RWPE1 (cell line): ENCODE measurements around the gene CALN1.

Experiments
- CTCF ChIA-PET: fragments of 350-600 bp; sonication (Branson Sonifier 250); formaldehyde crosslinking; extraction: SDS; loops from one replicate; lab custom pipeline; 2021; lab: Yijun Ruan, JAX
- POLR2A ChIA-PET: fragments of 400-600 bp; formaldehyde crosslinking; extraction: SDS; loops from one replicate; lab custom pipeline; 2020; ENCODE audit warnings: antibody characterized with exemption; ENCODE audit not compliant: low non-redundant PET; lab: Yijun Ruan, JAX
- DNase-seq: peaks from one replicate; pipeline ENCODE4 v3.0.0; 2012; ENCODE audit warnings: low spot score
- H3K27ac ChIP-seq: fragments of 450-650 bp; 2 replicates; pipeline ENCODE4 v1.5.1; 2017
- TF ChIP-seq, protein P1 (sequence below): fragments of 450-650 bp; conservative IDR thresholded peaks from 2 replicates; pipeline ENCODE4 v1.5.1; 2017; ENCODE audit warnings: low read depth, mild to moderate bottlenecking

The CALN1 gene

DNA sequence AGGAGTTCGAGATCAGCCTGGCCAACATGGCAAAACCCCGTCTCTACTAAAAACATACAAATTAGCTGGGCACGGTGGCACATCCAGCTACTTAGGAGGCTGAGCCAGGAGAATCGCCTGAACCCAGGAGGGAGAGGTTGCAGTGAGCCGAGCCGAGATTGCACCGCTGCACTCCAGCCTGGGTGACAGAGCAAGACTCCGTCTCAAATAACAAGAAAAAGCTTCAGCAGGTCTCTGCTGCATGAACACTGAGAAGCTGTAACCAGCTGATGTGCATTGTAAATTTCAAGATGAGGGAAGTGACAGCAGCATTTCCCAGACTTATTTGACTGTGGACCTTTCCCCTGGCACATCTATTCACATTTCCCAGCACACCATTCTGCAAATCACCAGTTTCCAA is 222.0 kb downstream of the CALN1 start:
- no peak overlapping the region for H3K27ac ChIP-seq
- ChIA-PET POLR2A (no interaction called here), CTCF (interaction anchor here (0.6 kb wide), 1 partner anchor 8 kb away, joined by 4 read pairs; no protein-coding TSS in a partner anchor)
- TF ChIP-seq, protein P1, sequence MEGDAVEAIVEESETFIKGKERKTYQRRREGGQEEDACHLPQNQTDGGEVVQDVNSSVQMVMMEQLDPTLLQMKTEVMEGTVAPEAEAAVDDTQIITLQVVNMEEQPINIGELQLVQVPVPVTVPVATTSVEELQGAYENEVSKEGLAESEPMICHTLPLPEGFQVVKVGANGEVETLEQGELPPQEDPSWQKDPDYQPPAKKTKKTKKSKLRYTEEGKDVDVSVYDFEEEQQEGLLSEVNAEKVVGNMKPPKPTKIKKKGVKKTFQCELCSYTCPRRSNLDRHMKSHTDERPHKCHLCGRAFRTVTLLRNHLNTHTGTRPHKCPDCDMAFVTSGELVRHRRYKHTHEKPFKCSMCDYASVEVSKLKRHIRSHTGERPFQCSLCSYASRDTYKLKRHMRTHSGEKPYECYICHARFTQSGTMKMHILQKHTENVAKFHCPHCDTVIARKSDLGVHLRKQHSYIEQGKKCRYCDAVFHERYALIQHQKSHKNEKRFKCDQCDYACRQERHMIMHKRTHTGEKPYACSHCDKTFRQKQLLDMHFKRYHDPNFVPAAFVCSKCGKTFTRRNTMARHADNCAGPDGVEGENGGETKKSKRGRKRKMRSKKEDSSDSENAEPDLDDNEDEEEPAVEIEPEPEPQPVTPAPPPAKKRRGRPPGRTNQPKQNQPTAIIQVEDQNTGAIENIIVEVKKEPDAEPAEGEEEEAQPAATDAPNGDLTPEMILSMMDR: no peak
- DNase-seq: no peak

DNA sequence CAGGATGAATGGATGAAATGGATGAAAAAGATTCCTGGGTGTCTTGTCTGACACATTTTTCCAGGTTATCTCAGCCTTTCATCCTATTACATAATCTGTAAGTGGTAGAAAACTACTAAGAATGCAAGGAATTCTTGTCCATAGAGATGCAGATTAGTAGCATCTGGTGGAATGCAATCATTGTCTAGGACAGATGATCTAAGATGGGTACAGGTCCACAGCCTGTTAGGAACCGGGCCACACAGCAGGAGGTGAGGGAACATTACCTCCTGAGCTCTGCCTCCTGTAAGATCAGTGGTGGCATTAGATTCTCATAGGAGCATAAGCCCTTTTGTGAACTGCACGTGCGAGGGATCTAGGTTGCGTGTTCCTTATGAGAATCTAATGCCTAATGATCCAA is 225.0 kb downstream of the CALN1 start:
- ChIA-PET CTCF (no interaction called here), POLR2A (no interaction called here)
- DNase-seq: no peak
- H3K27ac ChIP-seq: no peak overlapping the region
- TF ChIP-seq, protein P1: no peak

DNA sequence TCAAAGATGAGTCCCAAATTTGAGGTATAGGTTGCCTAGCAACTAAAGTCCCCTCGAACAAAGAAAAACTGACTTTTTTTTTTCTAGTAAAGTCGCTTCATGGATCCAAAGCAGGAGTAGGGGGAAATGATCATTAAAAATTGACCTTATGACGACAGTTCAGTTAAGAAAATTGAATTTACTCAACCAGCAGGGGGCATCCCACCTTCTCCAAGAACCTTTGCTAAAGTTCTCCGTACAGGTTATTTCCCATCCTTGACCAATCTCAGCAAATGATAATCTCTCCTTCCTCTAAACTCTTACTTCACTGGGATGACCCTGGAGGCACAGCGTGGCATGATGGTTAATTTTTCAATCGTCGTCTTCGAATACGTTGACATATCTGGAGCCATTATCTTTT is 228.3 kb downstream of the CALN1 start:
- ChIA-PET POLR2A (no interaction called here), CTCF (no interaction called here)
- H3K27ac ChIP-seq: no peak overlapping the region
- TF ChIP-seq, protein P1: no peak
- no peak for DNase-seq

DNA sequence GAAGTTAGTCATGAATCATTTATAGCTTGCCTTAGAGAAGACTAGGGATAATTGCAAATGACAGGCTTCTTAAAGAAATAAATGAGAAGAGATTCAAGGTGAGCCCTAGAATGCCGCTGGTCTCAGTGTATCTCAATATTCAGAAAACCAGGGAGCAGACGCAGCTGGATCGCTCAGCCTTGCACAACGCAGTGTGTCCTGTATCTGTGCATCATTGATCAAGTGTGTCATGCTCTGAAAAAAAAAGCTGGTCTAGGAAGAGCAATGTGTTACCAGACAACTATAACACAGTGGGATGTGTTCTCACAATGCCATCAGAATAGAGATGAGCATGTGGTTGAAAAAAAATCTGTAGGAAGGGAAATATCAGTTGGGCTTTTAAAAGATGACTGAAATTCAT is 230.1 kb downstream of the CALN1 start:
- POLR2A ChIA-PET: no interaction called here
- CTCF ChIA-PET: no interaction called here
- no peak for DNase-seq
- TF ChIP-seq, protein P1: no peak
- H3K27ac ChIP-seq: no peak overlapping the region

DNA sequence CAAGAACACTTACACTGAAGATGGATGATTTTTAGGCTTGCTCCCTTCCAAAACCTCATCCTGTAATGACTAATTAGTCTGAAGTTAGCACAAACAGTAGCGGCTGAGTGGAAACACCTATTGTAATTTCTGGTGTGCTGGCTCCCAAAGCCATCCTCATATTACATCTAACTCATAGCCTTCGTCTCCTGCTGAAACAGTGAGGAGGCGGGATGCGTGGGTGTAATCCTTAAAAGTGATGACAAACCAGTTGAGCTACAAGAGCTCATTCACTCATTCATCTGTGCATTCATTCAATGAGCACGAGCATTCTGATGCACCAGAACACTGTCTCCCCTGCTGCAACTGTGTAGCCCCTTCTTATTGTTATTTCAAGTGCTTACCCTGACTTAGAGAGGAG is 235.3 kb downstream of the CALN1 start:
- no peak for DNase-seq
- TF ChIP-seq, protein P1: no peak
- CTCF ChIA-PET: no interaction called here
- no peak overlapping the region for H3K27ac ChIP-seq
- POLR2A ChIA-PET: no interaction called here

DNA sequence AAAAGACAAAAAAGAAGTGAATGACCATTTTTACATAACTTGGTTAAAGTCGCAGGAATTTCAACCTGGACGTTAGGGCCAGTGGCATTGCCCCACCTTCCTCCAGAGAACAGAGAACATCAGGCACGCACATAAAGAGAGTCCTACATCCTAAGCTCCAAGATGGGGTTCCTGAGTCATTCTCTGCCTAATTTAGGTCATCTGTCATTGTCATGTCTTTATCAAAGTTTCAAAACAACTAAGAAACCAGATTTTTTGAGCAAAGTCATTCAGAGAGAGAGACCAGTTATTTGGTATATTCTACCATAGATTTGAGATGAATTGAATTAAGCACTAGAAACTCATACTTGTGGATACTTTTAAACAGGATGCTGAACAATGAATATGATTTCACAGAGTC is 241.7 kb downstream of the CALN1 start:
- TF ChIP-seq, protein P1: no peak
- DNase-seq: no peak
- no peak overlapping the region for H3K27ac ChIP-seq
- ChIA-PET CTCF (no interaction called here), POLR2A (no interaction called here)

DNA sequence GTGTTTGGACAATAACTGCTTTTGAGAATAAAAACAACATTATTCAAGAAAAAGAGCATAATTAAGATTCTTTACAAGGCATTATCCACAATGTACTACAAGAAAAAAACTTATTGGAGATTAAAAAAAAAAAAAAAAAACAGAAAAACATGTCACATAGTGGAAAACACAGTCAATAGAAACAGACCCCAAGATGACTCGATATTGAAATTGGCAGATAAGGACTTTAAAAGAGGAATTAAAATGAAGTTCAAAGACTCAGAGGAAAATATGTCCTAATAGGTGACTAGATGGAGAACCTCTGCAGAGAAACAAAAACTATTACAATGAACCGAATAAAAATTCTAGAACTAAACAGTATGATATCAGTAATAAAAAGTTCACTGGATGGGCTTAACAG is 248.9 kb downstream of the CALN1 start:
- CTCF ChIA-PET: no interaction called here
- no peak for DNase-seq
- POLR2A ChIA-PET: no interaction called here
- no peak overlapping the region for H3K27ac ChIP-seq
- TF ChIP-seq, protein P1: no peak
